ENCODE measurements around the gene ELP1. TPM values are rescaled to one million over a fixed set of nuclear protein-coding genes. Genes with fewer than 3 reads are reported as not detected.

ELP1 gene
- total RNA-seq, 1 donor from 2014 or later: 23.2 TPM

DNA sequence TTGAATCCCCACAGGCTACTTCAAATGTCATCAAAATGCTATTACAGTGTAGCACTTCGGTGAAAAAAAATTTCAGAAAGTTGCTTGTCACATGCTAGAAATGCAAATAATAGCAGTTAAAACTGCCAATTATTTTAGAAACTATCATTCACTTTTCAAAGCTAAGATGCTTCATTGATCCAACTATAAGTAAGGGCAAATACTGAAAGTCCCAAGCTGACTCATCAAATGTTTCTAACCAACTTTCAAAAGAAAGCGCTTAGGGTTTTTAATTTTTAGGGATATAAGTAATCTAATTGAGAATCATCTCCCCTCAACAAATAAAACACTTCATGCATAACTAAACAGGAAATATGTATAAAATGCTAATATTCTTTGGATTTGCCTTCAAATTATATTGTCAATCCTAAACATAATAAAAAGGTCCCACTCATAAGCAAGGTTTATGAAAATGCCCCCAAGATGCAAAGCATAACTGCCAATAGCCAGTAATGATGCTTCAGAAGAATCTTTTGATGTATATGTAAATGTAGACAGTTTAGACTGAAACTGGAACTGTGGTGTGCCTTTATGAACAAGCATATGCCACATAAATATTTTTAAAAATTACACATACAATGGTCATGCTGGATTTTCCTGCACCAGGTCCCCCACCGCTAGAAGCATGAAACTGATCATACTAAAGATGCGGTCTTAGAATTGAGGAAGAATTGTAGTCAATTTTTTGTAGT is 59.7 kb downstream of the ELP1 start:
- Mint-ChIP-seq H3K4me3 (ENCODE audit: unreplicated experiment) (no peak overlapping the region), H3K4me1 (ENCODE audit: unreplicated experiment) (no peaks in the 10 kb centered on the region), H3K27ac (ENCODE audit: unreplicated experiment) (no peak overlapping the region), H3K9me3 (ENCODE audit: unreplicated experiment) (no peaks in the 10 kb centered on the region), H3K27me3 (ENCODE audit: unreplicated experiment) (no peaks in the 10 kb centered on the region), H3K36me3 (ENCODE audit: low read depth, unreplicated experiment) (peaks cover 26% of the 10 kb centered on the region)
- TF ChIP-seq CTCF (IDR thresholded peaks at IDR 0.05; ENCODE audit: unreplicated experiment): no peak
- no peak for DNase-seq (ENCODE audit: low spot score)

DNA sequence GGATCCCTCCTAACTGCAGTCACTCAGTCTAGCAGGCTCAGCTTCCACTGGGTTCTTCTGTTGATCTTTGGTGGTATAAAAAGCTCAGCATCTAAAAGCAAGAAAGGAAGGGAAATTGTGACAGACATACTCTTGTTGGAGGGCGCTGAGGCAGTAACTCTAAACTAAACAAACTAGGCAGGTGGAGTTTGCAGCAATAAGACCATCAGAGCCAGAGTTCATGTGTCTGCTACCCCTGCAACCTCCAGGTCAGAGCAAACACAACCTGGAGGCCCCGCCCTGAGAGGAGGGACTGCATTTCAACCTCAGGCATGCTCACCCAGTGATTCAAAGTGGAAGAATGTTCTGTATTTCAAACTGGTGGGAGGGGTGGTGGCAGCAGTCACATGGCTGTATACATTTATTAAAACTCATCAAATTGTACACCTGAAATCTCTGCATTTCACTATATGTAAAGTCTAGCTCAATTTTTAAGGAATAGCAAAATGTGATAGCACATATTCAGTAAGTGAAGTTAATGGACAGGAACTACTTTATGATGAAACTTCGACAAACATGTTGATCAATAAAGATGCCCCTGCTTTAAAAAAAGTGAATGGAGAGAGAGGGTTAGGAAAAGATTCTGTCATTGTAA is 64.7 kb downstream of the ELP1 start:
- TF ChIP-seq CTCF (IDR thresholded peaks at IDR 0.05; ENCODE audit: unreplicated experiment): no peak
- no peak overlapping the region for H3K27ac Mint-ChIP-seq (ENCODE audit: unreplicated experiment)
- H3K27me3 Mint-ChIP-seq (ENCODE audit: unreplicated experiment): no peaks in the 10 kb centered on the region
- H3K4me3 Mint-ChIP-seq (ENCODE audit: unreplicated experiment): no peak overlapping the region
- H3K9me3 Mint-ChIP-seq (ENCODE audit: unreplicated experiment): no peaks in the 10 kb centered on the region
- no peaks in the 10 kb centered on the region for H3K4me1 Mint-ChIP-seq (ENCODE audit: unreplicated experiment)
- H3K36me3 Mint-ChIP-seq (ENCODE audit: low read depth, unreplicated experiment): peaks cover 18% of the 10 kb centered on the region
- DNase-seq (ENCODE audit: low spot score): no peak

DNA sequence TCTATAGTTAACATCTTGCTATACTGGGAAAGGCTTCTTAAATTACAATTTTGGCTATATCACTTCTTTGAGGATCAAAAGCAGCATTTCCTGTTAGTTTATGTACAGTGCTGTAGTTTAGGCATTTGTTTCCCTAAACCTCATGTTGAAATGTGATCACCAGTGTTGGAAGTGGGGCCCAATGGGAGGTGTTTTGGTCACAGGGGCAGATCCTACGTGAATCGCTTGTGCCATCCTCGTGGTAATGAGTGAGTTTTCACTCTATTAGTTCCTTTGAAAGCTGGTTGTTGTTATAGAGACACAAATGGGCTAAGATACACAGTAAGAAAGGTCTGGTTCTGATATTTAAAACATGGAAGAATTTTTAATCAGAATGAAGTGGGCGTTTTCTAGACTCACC is 66.1 kb downstream of the ELP1 start:
- no peaks in the 10 kb centered on the region for H3K27me3 Mint-ChIP-seq (ENCODE audit: unreplicated experiment)
- no peak overlapping the region for H3K4me3 Mint-ChIP-seq (ENCODE audit: unreplicated experiment)
- DNase-seq (ENCODE audit: low spot score): no peak
- H3K27ac Mint-ChIP-seq (ENCODE audit: unreplicated experiment): no peak overlapping the region
- peaks cover 18% of the 10 kb centered on the region for H3K36me3 Mint-ChIP-seq (ENCODE audit: low read depth, unreplicated experiment)
- H3K9me3 Mint-ChIP-seq (ENCODE audit: unreplicated experiment): no peaks in the 10 kb centered on the region
- no peak for TF ChIP-seq CTCF (IDR thresholded peaks at IDR 0.05; ENCODE audit: unreplicated experiment)
- H3K4me1 Mint-ChIP-seq (ENCODE audit: unreplicated experiment): no peaks in the 10 kb centered on the region

GRCh38 chr9:108867116-108867515 is 66.8 kb downstream of the ELP1 start:
- no peak overlapping the region for H3K27ac Mint-ChIP-seq (ENCODE audit: unreplicated experiment)
- H3K27me3 Mint-ChIP-seq (ENCODE audit: unreplicated experiment): no peaks in the 10 kb centered on the region
- H3K4me1 Mint-ChIP-seq (ENCODE audit: unreplicated experiment): no peaks in the 10 kb centered on the region
- H3K9me3 Mint-ChIP-seq (ENCODE audit: unreplicated experiment): no peaks in the 10 kb centered on the region
- TF ChIP-seq CTCF (IDR thresholded peaks at IDR 0.05; ENCODE audit: unreplicated experiment): no peak
- peaks cover 22% of the 10 kb centered on the region for H3K36me3 Mint-ChIP-seq (ENCODE audit: low read depth, unreplicated experiment)
- no peak overlapping the region for H3K4me3 Mint-ChIP-seq (ENCODE audit: unreplicated experiment)
- DNase-seq (ENCODE audit: low spot score): no peak

DNA sequence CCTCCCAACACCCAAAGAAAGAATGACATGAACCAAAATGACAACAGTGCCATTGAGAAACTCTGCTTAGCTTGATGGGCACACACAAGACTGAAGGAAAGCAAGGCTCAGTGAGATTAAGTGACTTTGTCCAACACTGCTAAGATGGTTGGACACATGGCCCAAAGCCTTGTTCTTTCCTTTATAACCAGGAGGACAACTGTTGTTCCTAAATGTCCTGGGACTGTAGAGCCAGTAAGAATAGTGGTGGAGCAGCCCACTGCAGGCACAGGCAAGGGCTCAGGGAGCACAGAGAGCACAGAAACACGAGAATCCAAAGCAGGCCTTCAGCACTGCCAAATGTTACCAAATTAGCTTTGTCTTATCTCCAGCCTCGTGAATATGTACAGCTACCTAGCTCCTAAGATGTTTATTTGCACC is 67.9 kb downstream of the ELP1 start:
- no peak for DNase-seq (ENCODE audit: low spot score)
- H3K4me1 Mint-ChIP-seq (ENCODE audit: unreplicated experiment): no peaks in the 10 kb centered on the region
- no peaks in the 10 kb centered on the region for H3K27me3 Mint-ChIP-seq (ENCODE audit: unreplicated experiment)
- H3K27ac Mint-ChIP-seq (ENCODE audit: unreplicated experiment): no peak overlapping the region
- no peaks in the 10 kb centered on the region for H3K9me3 Mint-ChIP-seq (ENCODE audit: unreplicated experiment)
- H3K36me3 Mint-ChIP-seq (ENCODE audit: low read depth, unreplicated experiment): peaks cover 12% of the 10 kb centered on the region
- no peak for TF ChIP-seq CTCF (IDR thresholded peaks at IDR 0.05; ENCODE audit: unreplicated experiment)
- H3K4me3 Mint-ChIP-seq (ENCODE audit: unreplicated experiment): no peak overlapping the region
